GM12878 (cell line): ENCODE data around the gene NKAIN2. TPM values are rescaled to one million over a fixed set of nuclear protein-coding genes. Genes with fewer than 3 reads are reported as not detected.

Experiments
- ATAC-seq: fragments of 200-7000 bp; cut with Tn5 transposase; 3 replicates; pipeline ENCODE4 v1.9.1; 2020; ENCODE audit warnings: mild to moderate bottlenecking, moderate library complexity
- BruUV-seq: library from RNA; stranded (reverse); fragments of 400-500 nt; replicated peaks from 2 replicates; lab custom pipeline; 2021; lab: Mats Ljungman, UMichigan
- CTCF ChIA-PET: fragments of 300-600 bp; sonication (Branson Sonifier 250); formaldehyde crosslinking; extraction: SDS; loops from one replicate; lab custom pipeline; 2021; ENCODE audit warnings: inconsistent platforms; lab: Yijun Ruan, JAX
- POLR2A ChIA-PET: fragments of 350-600 bp; formaldehyde crosslinking; extraction: SDS; loops from one replicate; lab custom pipeline; 2021; ENCODE audit warnings: inconsistent platforms; lab: Charles Lee
- RAD21 ChIA-PET: fragments of 300-600 bp; sonication (Branson Sonifier 250); formaldehyde crosslinking; loops from one replicate; lab custom pipeline; 2023; ENCODE audit warnings: antibody characterized with exemption; ENCODE audit not compliant: unreplicated experiment; lab: Charles Lee
- SMC1A ChIA-PET: fragments of 300-600 bp; sonication (Branson Sonifier 250); formaldehyde crosslinking; loops from one replicate; lab custom pipeline; 2023; ENCODE audit not compliant: unreplicated experiment, uncharacterized antibody; lab: Charles Lee
- DNase-seq: peaks from one replicate; pipeline ENCODE4 v3.0.0-alpha.2; 2011; ENCODE audit warnings: low read depth, low spot score
- FAIRE-seq: peaks from 3 replicates; lab custom pipeline; 2011; peaks lifted over from hg19 to GRCh38; lab: Jason Lieb, UNC
- H2AFZ ChIP-seq: 2 replicates; pipeline ENCODE4 v1.6.0; 2011; ENCODE audit warnings: low read depth, low read length, control low read depth; ENCODE audit not compliant: control insufficient read depth
- H3K27ac ChIP-seq: 2 replicates; pipeline ENCODE4 v1.5.1; 2011; ENCODE audit warnings: control low read depth; ENCODE audit not compliant: control insufficient read depth, insufficient read depth
- H3K27me3 ChIP-seq, 2 experiments: replicated peaks in 1 of 2; 2 replicates each; pipeline versions ENCODE4 v1.6.0 to v1.6.1; 2011; ENCODE audit warnings: low read length in 1 of 2; ENCODE audit not compliant: control insufficient read depth in 2 of 2, insufficient read depth in 2 of 2
- H3K36me3 ChIP-seq, 2 experiments: 2 replicates each; pipeline ENCODE4 v1.5.1; 2011; ENCODE audit warnings: low read length in 1 of 2; ENCODE audit not compliant: control insufficient read depth in 2 of 2, insufficient read depth in 2 of 2
- H3K4me1 ChIP-seq: 2 replicates; pipeline ENCODE4 v1.6.1; 2011; ENCODE audit warnings: mild to moderate bottlenecking, low read length, moderate library complexity, mixed read lengths; ENCODE audit not compliant: control insufficient read depth, insufficient read depth
- H3K4me2 ChIP-seq: 2 replicates; pipeline ENCODE4 v1.6.0; 2011; ENCODE audit warnings: control low read depth; ENCODE audit not compliant: control insufficient read depth, insufficient read depth
- H3K4me3 ChIP-seq: fragments of 200-600 bp; sonication (generic); 2 replicates; pipeline ENCODE4 v1.5.1; 2016
- H3K79me2 ChIP-seq: 2 replicates; pipeline ENCODE4 v1.6.0; 2011; ENCODE audit warnings: low read length; ENCODE audit not compliant: control insufficient read depth, insufficient read depth
- H3K9ac ChIP-seq: 2 replicates; pipeline ENCODE4 v1.8.0; 2011; ENCODE audit warnings: low read length, control low read depth, mixed read lengths; ENCODE audit not compliant: control insufficient read depth, insufficient read depth
- H3K9me3 ChIP-seq: replicated peaks from 3 replicates; pipeline ENCODE4 v1.5.1; 2011; ENCODE audit warnings: mild to moderate bottlenecking, low read length; ENCODE audit not compliant: control insufficient read depth, insufficient read depth
- H4K20me1 ChIP-seq: 2 replicates; pipeline ENCODE4 v1.6.0; 2011; ENCODE audit not compliant: control insufficient read depth, insufficient read depth
- BHLHE40 ChIP-seq, 2 experiments: fragments of 450-650 bp in 1 of 2; IDR thresholded peaks; 2 replicates each; pipeline ENCODE4 v1.6.1; 2011 to 2017; ENCODE audit warnings: low read depth in 2 of 2, borderline replicate concordance in 1 of 2, improper control_type of control experiment in 1 of 2, low read length in 1 of 2, mild to moderate bottlenecking in 1 of 2
- CHD2 ChIP-seq: IDR thresholded peaks from 2 replicates; pipeline ENCODE4 v1.6.1; 2011; ENCODE audit warnings: low read depth, low read length, improper control_type of control experiment, borderline replicate concordance
- EGR1 ChIP-seq, 2 experiments: IDR thresholded peaks; 1 replicate in 1 of 2; 2 replicates in 1 of 2; pipeline ENCODE4 v1.6.1; 2011 to 2012; ENCODE audit warnings: low read depth in 2 of 2, low read length in 2 of 2, borderline replicate concordance in 1 of 2, mild to moderate bottlenecking in 1 of 2, moderate library complexity in 1 of 2
- HCFC1 ChIP-seq: fragments of 150-350 bp; IDR thresholded peaks from 2 replicates; pipeline ENCODE4 v1.6.1; 2014; ENCODE audit warnings: low read length
- KDM1A ChIP-seq: fragments of 200-600 bp; sonication (generic); IDR thresholded peaks from 2 replicates; pipeline ENCODE4 v1.6.1; 2016; ENCODE audit warnings: borderline replicate concordance
- NFYA ChIP-seq: IDR thresholded peaks from 2 replicates; pipeline ENCODE4 v1.6.1; 2011; ENCODE audit warnings: low read depth, mild to moderate bottlenecking, low read length, improper control_type of control experiment, borderline replicate concordance
- POLR2AphosphoS2 ChIP-seq: IDR thresholded peaks from 2 replicates; pipeline ENCODE4 v1.6.1; 2011; ENCODE audit warnings: low read depth, mild to moderate bottlenecking, low read length, improper control_type of control experiment, moderate library complexity
- POLR2AphosphoS5 ChIP-seq: IDR thresholded peaks from 2 replicates; pipeline ENCODE4 v1.6.1; 2011; ENCODE audit warnings: mild to moderate bottlenecking, low read length, inconsistent platforms
- RAD21 ChIP-seq: IDR thresholded peaks from 2 replicates; pipeline ENCODE4 v1.6.1; 2011; ENCODE audit warnings: mild to moderate bottlenecking, low read depth, low read length, moderate library complexity; ENCODE audit not compliant: insufficient read depth
- SREBF1 ChIP-seq: IDR thresholded peaks from 2 replicates; pipeline ENCODE4 v1.6.1; 2012; ENCODE audit warnings: mild to moderate bottlenecking, low read length
- ZZZ3 ChIP-seq: IDR thresholded peaks from 2 replicates; pipeline ENCODE4 v1.6.1; 2011; ENCODE audit warnings: low read depth; ENCODE audit not compliant: control insufficient read depth, insufficient read length
- WGBS: methylation state at CpG from one replicate; pipeline ENCODE4 v1.1.6; 2016; ENCODE audit warnings: low lambda C conversion rate; ENCODE audit not compliant: insufficient replicate concordance, insufficient coverage; ENCODE audit errors: missing lambda C conversion rate; 5-methylcytosine and 5-hydroxymethylcytosine counted together
- in situ Hi-C: fragments of 300-500 bp; cut with MboI; formaldehyde crosslinking; loops from 9 replicates; pipeline ENCODE4 v1.14.3; 2018; ENCODE audit warnings: mixed read lengths
- intact Hi-C: fragments of 100-400 bp; cut with micrococcal nuclease; formaldehyde crosslinking; loops from one replicate; pipeline ENCODE4 v1.14.2; 2022; ENCODE audit not compliant: unreplicated experiment
- polyA plus RNA-seq, 11 experiments: library from polyadenylated mRNA; depleted of rRNA in 4 of 11; unstranded in 6 of 11; stranded (reverse) in 5 of 11; fragments of >200 nt; fragmentation: Nextera tagmentation in 4 of 11; fragmentation: Illumina TruSeq in 1 of 11; extraction: Ambion mirVana in 4 of 11; extraction: Trizol in 1 of 11; gene quantifications; 1 replicate in 1 of 11; 2 replicates in 10 of 11; pipeline versions ENCODE4 v1.2.1 to v1.2.3, GENCODE V29; 2011 to 2016; ENCODE audit warnings: inconsistent platforms in 2 of 11, missing spikeins in 2 of 11, low read depth in 1 of 11
- total RNA-seq, 4 experiments: library from RNA; depleted of rRNA in 3 of 4; stranded (reverse); fragments of >200 nt in 3 of 4; fragmentation: Illumina TruSeq in 1 of 4; extraction: Trizol in 1 of 4; gene quantifications; 2 replicates each; pipeline versions ENCODE4 v1.2.1 to v1.2.3, GENCODE V29; 2013 to 2021
- TF ChIP-seq, protein P1 (sequence below): fragments of 450-650 bp; IDR thresholded peaks from 2 replicates; pipeline ENCODE4 v1.6.1; 2017; ENCODE audit warnings: borderline replicate concordance
- TF ChIP-seq, protein P2 (sequence below), 3 experiments: IDR thresholded peaks in 2 of 3; conservative IDR thresholded peaks in 1 of 3; 2 replicates each; pipeline ENCODE4 v1.5.1; 2011; ENCODE audit warnings: low read depth in 3 of 3, low read length in 3 of 3, mild to moderate bottlenecking in 3 of 3, control low read depth in 2 of 3, moderate library complexity in 2 of 3, inconsistent platforms in 1 of 3, mixed read lengths in 1 of 3; ENCODE audit not compliant: control insufficient read depth in 2 of 3, insufficient read depth in 1 of 3; ENCODE audit errors: extremely low read depth in 1 of 3

Gene NKAIN2
- total and polyA plus RNA-seq, 10 of the 15 experiments (the other 5 are each of a cell fraction or from before 2014, with no cell fraction given): not detected

DNA sequence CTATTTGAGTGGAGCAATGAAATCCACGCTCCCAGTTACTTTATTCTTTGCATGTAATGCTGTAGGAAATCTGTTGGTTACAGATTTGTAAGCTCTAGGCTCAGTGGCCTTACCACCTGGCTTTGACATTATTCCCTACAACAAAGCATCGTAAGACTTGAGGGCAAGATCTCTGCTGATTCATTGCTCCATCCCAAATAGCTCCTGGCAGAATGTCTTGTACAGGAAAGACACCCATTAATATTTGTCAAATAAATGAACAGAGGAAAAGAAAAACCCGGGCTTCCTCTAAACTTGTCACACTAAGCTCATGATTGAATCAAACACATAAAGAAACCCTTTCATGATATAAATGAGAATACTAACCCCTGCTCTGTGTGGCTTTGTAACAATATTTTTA, 801.1 kb downstream of the NKAIN2 start:
- DNase-seq: no peak
- Histone ChIP-seq H3K4me1 (no peaks in the 10 kb centered on the region), H2AFZ (no peak overlapping the region), H3K36me3 (no peaks in the 10 kb centered on the region), H3K4me2 (no peak overlapping the region), H3K9ac (no peak overlapping the region), H3K27me3 (no peaks in the 10 kb centered on the region), H4K20me1 (no peaks in the 10 kb centered on the region), H3K9me3 (no peaks in the 10 kb centered on the region), H3K4me3 (no peak overlapping the region), H3K79me2 (no peaks in the 10 kb centered on the region), H3K27ac (no peak overlapping the region)
- ChIA-PET POLR2A (no interaction called here), SMC1A (no interaction called here), RAD21 (no interaction called here), CTCF (no interaction called here)
- no peak for ATAC-seq
- 13% methylated on average over 3 of the region's 3 CpGs for WGBS
- in situ Hi-C loops: no loop called here
- TF ChIP-seq POLR2AphosphoS2 (no peak), EGR1 (IDR thresholded peaks at IDR 0.05; ENCODE audit: borderline replicate concordance in 1 of 2, low read depth in 2 of 2, low read length in 2 of 2) (no peak), CHD2 (no peak), POLR2AphosphoS5 (no peak), RAD21 (no peak), ZZZ3 (no peak), SREBF1 (no peak), BHLHE40 (IDR thresholded peaks at IDR 0.05; ENCODE audit: borderline replicate concordance in 1 of 2, low read depth in 2 of 2, low read length in 1 of 2) (no peak), HCFC1 (no peak), KDM1A (no peak), NFYA (no peak)
- TF ChIP-seq, protein P1, sequence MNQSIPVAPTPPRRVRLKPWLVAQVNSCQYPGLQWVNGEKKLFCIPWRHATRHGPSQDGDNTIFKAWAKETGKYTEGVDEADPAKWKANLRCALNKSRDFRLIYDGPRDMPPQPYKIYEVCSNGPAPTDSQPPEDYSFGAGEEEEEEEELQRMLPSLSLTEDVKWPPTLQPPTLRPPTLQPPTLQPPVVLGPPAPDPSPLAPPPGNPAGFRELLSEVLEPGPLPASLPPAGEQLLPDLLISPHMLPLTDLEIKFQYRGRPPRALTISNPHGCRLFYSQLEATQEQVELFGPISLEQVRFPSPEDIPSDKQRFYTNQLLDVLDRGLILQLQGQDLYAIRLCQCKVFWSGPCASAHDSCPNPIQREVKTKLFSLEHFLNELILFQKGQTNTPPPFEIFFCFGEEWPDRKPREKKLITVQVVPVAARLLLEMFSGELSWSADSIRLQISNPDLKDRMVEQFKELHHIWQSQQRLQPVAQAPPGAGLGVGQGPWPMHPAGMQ: no peak
- TF ChIP-seq, protein P2, sequence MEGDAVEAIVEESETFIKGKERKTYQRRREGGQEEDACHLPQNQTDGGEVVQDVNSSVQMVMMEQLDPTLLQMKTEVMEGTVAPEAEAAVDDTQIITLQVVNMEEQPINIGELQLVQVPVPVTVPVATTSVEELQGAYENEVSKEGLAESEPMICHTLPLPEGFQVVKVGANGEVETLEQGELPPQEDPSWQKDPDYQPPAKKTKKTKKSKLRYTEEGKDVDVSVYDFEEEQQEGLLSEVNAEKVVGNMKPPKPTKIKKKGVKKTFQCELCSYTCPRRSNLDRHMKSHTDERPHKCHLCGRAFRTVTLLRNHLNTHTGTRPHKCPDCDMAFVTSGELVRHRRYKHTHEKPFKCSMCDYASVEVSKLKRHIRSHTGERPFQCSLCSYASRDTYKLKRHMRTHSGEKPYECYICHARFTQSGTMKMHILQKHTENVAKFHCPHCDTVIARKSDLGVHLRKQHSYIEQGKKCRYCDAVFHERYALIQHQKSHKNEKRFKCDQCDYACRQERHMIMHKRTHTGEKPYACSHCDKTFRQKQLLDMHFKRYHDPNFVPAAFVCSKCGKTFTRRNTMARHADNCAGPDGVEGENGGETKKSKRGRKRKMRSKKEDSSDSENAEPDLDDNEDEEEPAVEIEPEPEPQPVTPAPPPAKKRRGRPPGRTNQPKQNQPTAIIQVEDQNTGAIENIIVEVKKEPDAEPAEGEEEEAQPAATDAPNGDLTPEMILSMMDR (IDR thresholded peaks at IDR 0.05 in 2 of 3, conservative IDR thresholded peaks at IDR 0.05 in 1 of 3; ENCODE audit: control insufficient read depth in 2 of 3, extremely low read depth in 1 of 3, insufficient read depth in 1 of 3, low read depth in 3 of 3, low read length in 3 of 3): no peak
- BruUV-seq: no TSS peak
- no peak for FAIRE-seq
- intact Hi-C loops: no loop called here
